H1 (cell line): ENCODE data around the gene GPR83. TPM values are rescaled to one million over a fixed set of nuclear protein-coding genes. Genes with fewer than 3 reads are reported as not detected.

Experiments
- CHD7 ChIP-seq: fragments of 300-600 bp; sonication (generic); IDR thresholded peaks from 2 replicates; pipeline ENCODE4 v1.7.1; 2012; ENCODE audit warnings: low read length, moderate library complexity, mild to moderate bottlenecking, inconsistent platforms; ENCODE audit not compliant: insufficient replicate concordance
- polyA plus RNA-seq, 7 experiments: library from polyadenylated mRNA; depleted of rRNA in 3 of 7; stranded (reverse) in 5 of 7; unstranded in 2 of 7; fragments of >200 nt in 5 of 7; fragments of 200-250 nt in 2 of 7; gene quantifications; 1 replicate in 5 of 7; 2 replicates in 1 of 7; 4 replicates in 1 of 7; pipeline versions ENCODE4 v1.2.1 to v1.2.3, GENCODE V29; 2011 to 2013; ENCODE audit warnings: missing spikeins in 2 of 7, mixed read lengths in 2 of 7
- total RNA-seq: library from RNA; stranded (reverse); fragmentation: NEBNext Ultra II Directional; extraction: Animal tissue kit (Norgen Biotek cat#: 25700); gene quantifications from 2 replicates; pipeline ENCODE4 v1.2.1, GENCODE V29; 2021

Gene GPR83
- total and polyA plus RNA-seq, 2 of the 8 experiments (the other 6 are each of a cell fraction or from before 2014, with no cell fraction given) = 0.30 to 1.5 TPM

- no peak for TF ChIP-seq CHD7
Measured at GRCh38 chr11:94329501-94329900, 71.7 kb downstream of the GPR83 start (continued).
